Endothelial cell (in vitro differentiated cells): Measurements from ENCODE around the gene GALNT12. TPM values are rescaled to one million over a fixed set of nuclear protein-coding genes. Genes with fewer than 3 reads are reported as not detected.

Experiments
- DNase-seq: peaks from one replicate; pipeline ENCODE4 v3.0.0; 2021; ENCODE audit warnings: low spot score
- H3K27ac Mint-ChIP-seq: one replicate; pipeline ENCODE4 v1.8.0; 2021; ENCODE audit warnings: mixed read lengths, inconsistent platforms; ENCODE audit not compliant: unreplicated experiment
- H3K27me3 Mint-ChIP-seq: one replicate; pipeline ENCODE4 v1.8.0; 2021; ENCODE audit warnings: mild to moderate bottlenecking, moderate library complexity, mixed read lengths, inconsistent platforms; ENCODE audit not compliant: unreplicated experiment
- H3K36me3 Mint-ChIP-seq: one replicate; pipeline ENCODE4 v1.8.0; 2021; ENCODE audit warnings: mild to moderate bottlenecking, low read depth, mixed read lengths, inconsistent platforms; ENCODE audit not compliant: unreplicated experiment
- H3K4me1 Mint-ChIP-seq: one replicate; pipeline ENCODE4 v1.8.0; 2021; ENCODE audit warnings: mild to moderate bottlenecking, mixed read lengths, inconsistent platforms; ENCODE audit not compliant: unreplicated experiment
- H3K4me3 Mint-ChIP-seq: one replicate; pipeline ENCODE4 v1.8.0; 2021; ENCODE audit warnings: mild to moderate bottlenecking, mixed read lengths, inconsistent platforms; ENCODE audit not compliant: unreplicated experiment
- H3K9me3 Mint-ChIP-seq: one replicate; pipeline ENCODE4 v1.8.0; 2021; ENCODE audit warnings: mixed read lengths, inconsistent platforms; ENCODE audit not compliant: unreplicated experiment
- total RNA-seq: library from RNA; stranded (reverse); fragmentation: NEBNext Ultra II Directional; extraction: Animal tissue kit (Norgen Biotek cat#: 25700); gene quantifications from one replicate; pipeline ENCODE4 v1.2.1, GENCODE V29; 2021; ENCODE audit not compliant: unreplicated experiment
- TF ChIP-seq, protein P1 (sequence below): fragments of 200-600 bp; sonication (generic); IDR thresholded peaks from one replicate; pipeline ENCODE4 v1.5.0; 2021; ENCODE audit warnings: antibody characterized with exemption; ENCODE audit not compliant: unreplicated experiment

The GALNT12 gene
- total RNA-seq, 1 donor from 2014 or later: 1.7 TPM

DNA sequence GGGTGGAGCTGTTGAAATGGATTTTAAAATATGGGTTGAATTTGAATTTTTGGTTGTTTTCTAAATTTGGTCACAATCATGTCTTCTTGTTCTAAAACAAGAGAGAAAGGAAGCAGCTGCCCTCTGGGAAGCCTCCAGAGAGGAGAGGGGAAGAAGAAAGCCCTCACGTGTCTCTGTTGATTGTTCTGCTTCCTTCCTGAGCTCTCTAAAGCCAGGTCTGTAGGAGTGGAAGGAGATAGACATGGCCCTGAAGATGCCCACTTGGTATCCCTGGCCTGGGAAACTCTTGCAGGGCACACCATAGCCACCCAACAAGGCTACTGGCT is 59.6 kb downstream of the GALNT12 start:
- Mint-ChIP-seq H3K27ac (no peak overlapping the region), H3K36me3 (peaks cover 3% of the 10 kb centered on the region), H3K4me1 (peaks cover 17% of the 10 kb centered on the region), H3K4me3 (no peak overlapping the region), H3K27me3 (peaks cover 12% of the 10 kb centered on the region), H3K9me3 (no peaks in the 10 kb centered on the region)
- DNase-seq: no peak
- TF ChIP-seq, protein P1, sequence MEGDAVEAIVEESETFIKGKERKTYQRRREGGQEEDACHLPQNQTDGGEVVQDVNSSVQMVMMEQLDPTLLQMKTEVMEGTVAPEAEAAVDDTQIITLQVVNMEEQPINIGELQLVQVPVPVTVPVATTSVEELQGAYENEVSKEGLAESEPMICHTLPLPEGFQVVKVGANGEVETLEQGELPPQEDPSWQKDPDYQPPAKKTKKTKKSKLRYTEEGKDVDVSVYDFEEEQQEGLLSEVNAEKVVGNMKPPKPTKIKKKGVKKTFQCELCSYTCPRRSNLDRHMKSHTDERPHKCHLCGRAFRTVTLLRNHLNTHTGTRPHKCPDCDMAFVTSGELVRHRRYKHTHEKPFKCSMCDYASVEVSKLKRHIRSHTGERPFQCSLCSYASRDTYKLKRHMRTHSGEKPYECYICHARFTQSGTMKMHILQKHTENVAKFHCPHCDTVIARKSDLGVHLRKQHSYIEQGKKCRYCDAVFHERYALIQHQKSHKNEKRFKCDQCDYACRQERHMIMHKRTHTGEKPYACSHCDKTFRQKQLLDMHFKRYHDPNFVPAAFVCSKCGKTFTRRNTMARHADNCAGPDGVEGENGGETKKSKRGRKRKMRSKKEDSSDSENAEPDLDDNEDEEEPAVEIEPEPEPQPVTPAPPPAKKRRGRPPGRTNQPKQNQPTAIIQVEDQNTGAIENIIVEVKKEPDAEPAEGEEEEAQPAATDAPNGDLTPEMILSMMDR: no peak

DNA sequence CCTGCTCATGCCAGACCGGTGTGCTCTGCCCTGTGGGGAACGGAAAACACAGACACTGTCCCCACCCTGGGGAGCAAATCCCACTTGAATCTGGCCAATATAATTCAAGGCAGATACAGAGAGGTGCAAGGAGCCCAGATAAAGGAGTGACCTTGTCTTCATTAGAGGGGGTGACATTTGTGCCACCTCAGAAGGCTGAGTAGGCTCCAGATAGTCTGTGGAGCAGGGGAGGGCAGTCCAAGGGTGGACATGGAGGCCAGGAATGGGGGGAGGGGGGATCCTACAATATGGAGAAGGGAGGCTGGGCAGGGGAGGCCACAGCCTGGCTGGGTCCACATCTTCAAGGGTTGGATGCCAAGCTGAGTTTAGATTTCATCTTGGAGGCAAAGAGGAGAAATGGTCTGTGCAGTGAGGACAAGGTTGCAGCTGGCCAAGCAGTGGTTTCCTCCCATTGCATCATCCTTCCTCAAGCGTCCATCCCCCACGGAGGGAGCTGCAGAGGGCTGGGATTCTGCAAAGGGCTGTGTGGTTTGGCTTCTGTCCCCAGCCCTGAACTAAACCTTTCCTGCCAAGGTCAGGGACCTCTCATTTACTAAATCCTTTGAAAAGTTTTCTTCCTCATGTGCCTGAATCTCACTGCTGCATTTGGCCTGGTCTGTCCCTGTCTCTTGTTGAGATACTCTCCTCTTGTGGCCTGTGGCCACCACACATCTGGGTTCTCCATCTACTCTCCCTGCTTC is 60.1 kb downstream of the GALNT12 start:
- H3K4me3 Mint-ChIP-seq: no peak overlapping the region
- no peaks in the 10 kb centered on the region for H3K9me3 Mint-ChIP-seq
- no peak overlapping the region for H3K27ac Mint-ChIP-seq
- peaks cover 3% of the 10 kb centered on the region for H3K36me3 Mint-ChIP-seq
- H3K27me3 Mint-ChIP-seq: peaks cover 12% of the 10 kb centered on the region
- TF ChIP-seq, protein P1: no peak
- H3K4me1 Mint-ChIP-seq: peaks cover 17% of the 10 kb centered on the region
- DNase-seq: no peak

DNA sequence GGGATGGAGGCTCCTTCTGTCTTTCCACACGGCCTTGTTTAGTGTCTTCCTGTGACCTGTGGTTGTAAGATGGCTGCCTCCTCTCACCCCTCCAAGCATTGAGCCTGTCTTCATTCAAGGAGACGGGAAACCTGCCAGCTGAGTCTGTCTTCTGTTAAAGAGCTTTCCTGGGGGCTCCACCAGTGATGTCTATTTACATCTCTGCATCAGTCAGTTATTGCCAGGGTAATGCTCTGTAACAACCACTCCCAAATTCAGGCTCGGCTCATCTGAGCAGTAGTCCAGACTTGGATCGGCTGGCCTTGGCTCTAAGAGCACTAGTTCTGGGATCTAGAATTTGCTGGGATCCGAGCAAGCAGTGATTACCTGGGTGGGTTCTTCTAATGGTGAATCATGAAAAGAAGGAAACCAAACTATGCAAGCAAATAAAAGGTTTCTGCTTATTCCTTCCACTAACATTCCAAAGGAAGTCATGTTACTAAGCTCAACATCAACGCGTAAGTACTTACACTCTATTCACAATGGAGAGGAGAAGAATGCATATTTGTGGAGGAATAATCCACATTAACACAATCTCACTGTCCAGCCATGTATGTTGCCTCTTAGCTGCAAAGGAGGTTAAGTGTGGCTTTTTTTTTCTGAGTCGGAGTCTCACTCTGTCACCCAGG is 61.7 kb downstream of the GALNT12 start:
- TF ChIP-seq, protein P1: no peak
- H3K27ac Mint-ChIP-seq: no peak overlapping the region
- H3K27me3 Mint-ChIP-seq: peaks cover 8% of the 10 kb centered on the region
- no peaks in the 10 kb centered on the region for H3K9me3 Mint-ChIP-seq
- no peak for DNase-seq
- peaks cover 3% of the 10 kb centered on the region for H3K36me3 Mint-ChIP-seq
- H3K4me3 Mint-ChIP-seq: no peak overlapping the region
- peaks cover 17% of the 10 kb centered on the region for H3K4me1 Mint-ChIP-seq

GRCh38 chr9:98869866-98870265 is 62.4 kb downstream of the GALNT12 start:
- no peak for DNase-seq
- TF ChIP-seq, protein P1: no peak
- H3K27ac Mint-ChIP-seq: no peak overlapping the region
- H3K9me3 Mint-ChIP-seq: no peaks in the 10 kb centered on the region
- H3K4me3 Mint-ChIP-seq: no peak overlapping the region
- H3K4me1 Mint-ChIP-seq: peaks cover 15% of the 10 kb centered on the region
- H3K36me3 Mint-ChIP-seq: peaks cover 3% of the 10 kb centered on the region
- H3K27me3 Mint-ChIP-seq: peaks cover 9% of the 10 kb centered on the region
